DMS153 (cell line): ENCODE results near the gene RPUSD4.

Experiments
- DNase-seq: peaks from one replicate; lab custom pipeline; 2025; lab: John Stamatoyannopoulos, UW

The RPUSD4 gene

GRCh38 chr11:126212089-126212660 is 725 bp upstream of the RPUSD4 start:
- no peak for DNase-seq

GRCh38 chr11:126210871-126211235 is 597 bp downstream of the RPUSD4 start:
- no peak for DNase-seq

GRCh38 chr11:126207896-126208295 is 3.6 kb downstream of the RPUSD4 start:
- DNase-seq = no peak

GRCh38 chr11:126205359-126205758 is 6.1 kb downstream of the RPUSD4 start:
- no peak for DNase-seq

- no peak for DNase-seq
These were observed 8.6 kb downstream of the RPUSD4 start for GRCh38 chr11:126202646-126203359.

- no peak for DNase-seq
These were observed 12.8 kb downstream of the RPUSD4 start for GRCh38 chr11:126198648-126199047.

GRCh38 chr11:126197277-126197939 is 14.0 kb downstream of the RPUSD4 start:
- no peak for DNase-seq

- no peak for DNase-seq
These were observed 16.3 kb downstream of the RPUSD4 start for GRCh38 chr11:126195119-126195518.

GRCh38 chr11:126194121-126194543 is 17.3 kb downstream of the RPUSD4 start:
- DNase-seq = peak; percentile 35

GRCh38 chr11:126193038-126193478 is 18.4 kb downstream of the RPUSD4 start:
- DNase-seq = no peak

- DNase-seq = no peak
These were observed 19.1 kb downstream of the RPUSD4 start for GRCh38 chr11:126192361-126192760.

- no peak for DNase-seq
These were observed 19.9 kb downstream of the RPUSD4 start for GRCh38 chr11:126191379-126192073.

GRCh38 chr11:126190792-126191191 is 20.7 kb downstream of the RPUSD4 start:
- DNase-seq = no peak

- DNase-seq = no peak
These were observed 22.1 kb downstream of the RPUSD4 start for GRCh38 chr11:126189109-126189929.

GRCh38 chr11:126188332-126189108 is 22.9 kb downstream of the RPUSD4 start:
- DNase-seq = no peak

- no peak for DNase-seq
These were observed 24.5 kb downstream of the RPUSD4 start for GRCh38 chr11:126186708-126187529.

GRCh38 chr11:126186025-126186698 is 25.3 kb downstream of the RPUSD4 start:
- DNase-seq = no peak

- no peak for DNase-seq
These were observed 26.0 kb downstream of the RPUSD4 start for GRCh38 chr11:126185259-126186024.
